H1 (cell line): ENCODE results near the gene RPL38. TPM values are rescaled to one million over a fixed set of nuclear protein-coding genes. Genes with fewer than 3 reads are reported as not detected.
A peak's percentile ranks its signal among the peaks of the same experiment; 100 is the strongest.

Experiments used
- CBX5 ChIP-seq: fragments of 300-800, 300-1000 bp; sonication (generic); IDR thresholded peaks from 2 replicates; pipeline ENCODE4 v1.7.1; 2016; ENCODE audit warnings: antibody characterized with exemption, low read length, low read depth
- CBX8 ChIP-seq: fragments of 300-800, 300-1000 bp; sonication (generic); IDR thresholded peaks from 2 replicates; pipeline ENCODE4 v1.7.1; 2016; ENCODE audit warnings: low read depth, low read length, borderline replicate concordance
- CHD1 ChIP-seq: IDR thresholded peaks from 2 replicates; pipeline ENCODE4 v1.6.1; 2012; ENCODE audit warnings: low read depth, low read length, improper control_type of control experiment
- CREB1 ChIP-seq: IDR thresholded peaks from 2 replicates; pipeline ENCODE4 v1.6.1; 2012; ENCODE audit warnings: inconsistent platforms
- HDAC2 ChIP-seq, 2 experiments: fragments of 300-600 bp in 1 of 2; sonication (generic) in 1 of 2; IDR thresholded peaks; 2 replicates each; pipeline ENCODE4 v1.6.1; 2011 to 2012; ENCODE audit warnings: low read depth in 2 of 2, low read length in 2 of 2, mild to moderate bottlenecking in 2 of 2, moderate library complexity in 2 of 2, borderline replicate concordance in 1 of 2, inconsistent platforms in 1 of 2
- KDM4A ChIP-seq: IDR thresholded peaks from one replicate; pipeline ENCODE4 v1.7.1; 2012; ENCODE audit warnings: low read depth, mild to moderate bottlenecking, moderate library complexity, low read length, inconsistent platforms; ENCODE audit not compliant: severe bottlenecking
- KDM5A ChIP-seq: fragments of 200-600 bp; IDR thresholded peaks from 2 replicates; pipeline ENCODE4 v1.7.1; 2012; ENCODE audit warnings: mild to moderate bottlenecking, low read length, inconsistent platforms, mixed read lengths
- PHF8 ChIP-seq: fragments of 200-600 bp; sonication (generic); conservative IDR thresholded peaks from 2 replicates; pipeline ENCODE4 v1.7.1; 2012; ENCODE audit warnings: low read depth, mild to moderate bottlenecking, inconsistent platforms, low read length, moderate library complexity
- POLR2A ChIP-seq, 2 experiments: IDR thresholded peaks; 1 replicate in 1 of 2; 2 replicates in 1 of 2; pipeline ENCODE4 v1.6.1; 2011; ENCODE audit warnings: low read depth in 2 of 2, low read length in 2 of 2, mild to moderate bottlenecking in 2 of 2; ENCODE audit errors: control extremely low read depth in 1 of 2
- POU5F1 ChIP-seq: IDR thresholded peaks from 2 replicates; pipeline ENCODE4 v1.6.1; 2011; ENCODE audit warnings: low read depth, mild to moderate bottlenecking, low read length, moderate library complexity
- RNF2 ChIP-seq: fragments of 200-900, 300-1000 bp; sonication (generic); IDR thresholded peaks from 2 replicates; pipeline ENCODE4 v1.7.1; 2016; ENCODE audit warnings: borderline replicate concordance, low read depth, mild to moderate bottlenecking, antibody characterized with exemption, low read length; ENCODE audit not compliant: poor library complexity, severe bottlenecking; ENCODE audit errors: missing control alignments
- SAP30 ChIP-seq: fragments of 300-600 bp; sonication (generic); IDR thresholded peaks from 2 replicates; pipeline ENCODE4 v1.7.1; 2012; ENCODE audit warnings: low read length, moderate library complexity, mild to moderate bottlenecking, inconsistent platforms; ENCODE audit not compliant: insufficient read depth, insufficient replicate concordance
- SIRT6 ChIP-seq: IDR thresholded peaks from one replicate; pipeline ENCODE4 v1.7.1; 2012; ENCODE audit warnings: low read length, inconsistent platforms
- SP1 ChIP-seq: IDR thresholded peaks from 2 replicates; pipeline ENCODE4 v1.6.1; 2011; ENCODE audit warnings: low read depth, low read length
- SP2 ChIP-seq: IDR thresholded peaks from 2 replicates; pipeline ENCODE4 v1.6.1; 2012; ENCODE audit warnings: mild to moderate bottlenecking, low read length, inconsistent platforms
- SRF ChIP-seq: IDR thresholded peaks from 2 replicates; pipeline ENCODE4 v1.6.1; 2011; ENCODE audit warnings: mild to moderate bottlenecking, low read depth, low read length, moderate library complexity
- ZNF274 ChIP-seq: IDR thresholded peaks from 2 replicates; pipeline ENCODE4 v1.7.0; 2012; ENCODE audit warnings: low read length, borderline replicate concordance; ENCODE audit errors: extremely low read depth
- polyA plus RNA-seq, 7 experiments: library from polyadenylated mRNA; depleted of rRNA in 3 of 7; stranded (reverse) in 5 of 7; unstranded in 2 of 7; fragments of >200 nt in 5 of 7; fragments of 200-250 nt in 2 of 7; gene quantifications; 1 replicate in 5 of 7; 2 replicates in 1 of 7; 4 replicates in 1 of 7; pipeline versions ENCODE4 v1.2.1 to v1.2.3, GENCODE V29; 2011 to 2013; ENCODE audit warnings: missing spikeins in 2 of 7, mixed read lengths in 2 of 7
- total RNA-seq: library from RNA; stranded (reverse); fragmentation: NEBNext Ultra II Directional; extraction: Animal tissue kit (Norgen Biotek cat#: 25700); gene quantifications from 2 replicates; pipeline ENCODE4 v1.2.1, GENCODE V29; 2021
- TF ChIP-seq, protein P1 (sequence below), 3 experiments: IDR thresholded peaks; 1 replicate in 2 of 3; 2 replicates in 1 of 3; pipeline versions ENCODE4 v1.5.1 to v1.6.1; 2011; ENCODE audit warnings: low read length in 3 of 3, mild to moderate bottlenecking in 3 of 3, inconsistent platforms in 2 of 3, low read depth in 1 of 3, moderate library complexity in 1 of 3; ENCODE audit not compliant: insufficient read depth in 1 of 3; ENCODE audit errors: control extremely low read depth in 1 of 3
- TF ChIP-seq, protein P2 (sequence below): IDR thresholded peaks from 2 replicates; pipeline ENCODE4 v1.6.1; 2011; ENCODE audit warnings: low read length, improper control_type of control experiment
- TF ChIP-seq, protein P3 (sequence below): IDR thresholded peaks from 2 replicates; pipeline ENCODE4 v1.6.1; 2011; ENCODE audit warnings: low read depth, mild to moderate bottlenecking, low read length; ENCODE audit not compliant: insufficient read depth

The RPL38 gene
- total and polyA plus RNA-seq, 2 of the 8 experiments (the other 6 are each of a cell fraction or from before 2014, with no cell fraction given), result 412 to 1,195 TPM

DNA sequence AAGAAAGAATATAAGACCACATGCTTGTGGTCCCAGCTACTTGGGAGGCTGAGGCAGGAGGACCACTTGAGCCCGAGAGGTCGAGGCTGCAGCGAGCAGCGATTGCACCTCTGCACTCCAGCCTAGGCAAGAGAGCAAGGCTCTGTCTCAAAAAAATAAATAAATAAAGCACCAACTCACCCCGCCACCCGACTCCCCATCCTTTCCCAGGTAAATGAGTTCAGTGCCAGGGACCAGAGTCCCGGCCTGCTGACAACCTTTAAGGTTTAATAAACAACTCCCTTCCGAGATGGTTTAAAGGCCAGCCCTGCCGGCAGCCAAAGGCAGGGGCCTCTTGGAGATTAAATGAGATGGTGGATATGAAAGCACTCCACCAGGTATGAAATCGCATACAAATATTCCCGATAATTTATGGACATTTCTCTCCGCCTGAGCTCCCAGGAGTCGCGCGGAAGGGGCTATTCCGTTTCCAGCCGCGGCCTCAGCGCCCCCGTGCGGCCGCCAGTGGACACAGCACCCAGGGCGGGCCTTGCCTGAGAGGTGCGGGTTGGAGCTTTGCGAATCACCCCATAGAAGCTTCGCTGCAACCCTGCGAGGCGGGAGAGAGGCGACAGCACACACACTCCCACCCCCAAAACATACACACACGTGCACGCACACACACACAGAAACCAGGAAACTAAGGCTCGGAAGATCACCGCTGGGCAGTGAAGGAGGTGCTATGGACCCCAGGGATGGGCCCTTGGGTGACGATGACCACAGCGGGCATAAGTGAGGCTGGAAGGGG lies 4.0 kb upstream of the RPL38 start (continued):
- TF ChIP-seq, protein P1, sequence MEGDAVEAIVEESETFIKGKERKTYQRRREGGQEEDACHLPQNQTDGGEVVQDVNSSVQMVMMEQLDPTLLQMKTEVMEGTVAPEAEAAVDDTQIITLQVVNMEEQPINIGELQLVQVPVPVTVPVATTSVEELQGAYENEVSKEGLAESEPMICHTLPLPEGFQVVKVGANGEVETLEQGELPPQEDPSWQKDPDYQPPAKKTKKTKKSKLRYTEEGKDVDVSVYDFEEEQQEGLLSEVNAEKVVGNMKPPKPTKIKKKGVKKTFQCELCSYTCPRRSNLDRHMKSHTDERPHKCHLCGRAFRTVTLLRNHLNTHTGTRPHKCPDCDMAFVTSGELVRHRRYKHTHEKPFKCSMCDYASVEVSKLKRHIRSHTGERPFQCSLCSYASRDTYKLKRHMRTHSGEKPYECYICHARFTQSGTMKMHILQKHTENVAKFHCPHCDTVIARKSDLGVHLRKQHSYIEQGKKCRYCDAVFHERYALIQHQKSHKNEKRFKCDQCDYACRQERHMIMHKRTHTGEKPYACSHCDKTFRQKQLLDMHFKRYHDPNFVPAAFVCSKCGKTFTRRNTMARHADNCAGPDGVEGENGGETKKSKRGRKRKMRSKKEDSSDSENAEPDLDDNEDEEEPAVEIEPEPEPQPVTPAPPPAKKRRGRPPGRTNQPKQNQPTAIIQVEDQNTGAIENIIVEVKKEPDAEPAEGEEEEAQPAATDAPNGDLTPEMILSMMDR (IDR thresholded peaks at IDR 0.05; ENCODE audit: control extremely low read depth in 1 of 3, insufficient read depth in 1 of 3, low read depth in 1 of 3, low read length in 3 of 3), result peak; percentile 88 to 97 (median 97)
- TF ChIP-seq, protein P2, sequence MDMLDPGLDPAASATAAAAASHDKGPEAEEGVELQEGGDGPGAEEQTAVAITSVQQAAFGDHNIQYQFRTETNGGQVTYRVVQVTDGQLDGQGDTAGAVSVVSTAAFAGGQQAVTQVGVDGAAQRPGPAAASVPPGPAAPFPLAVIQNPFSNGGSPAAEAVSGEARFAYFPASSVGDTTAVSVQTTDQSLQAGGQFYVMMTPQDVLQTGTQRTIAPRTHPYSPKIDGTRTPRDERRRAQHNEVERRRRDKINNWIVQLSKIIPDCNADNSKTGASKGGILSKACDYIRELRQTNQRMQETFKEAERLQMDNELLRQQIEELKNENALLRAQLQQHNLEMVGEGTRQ, result no peak
- TF ChIP-seq ZNF274 (no peak), HDAC2 (IDR thresholded peaks at IDR 0.05; ENCODE audit: borderline replicate concordance in 1 of 2, low read depth in 2 of 2, low read length in 2 of 2) (no peak), RNF2 (no peak), KDM5A (no peak), CBX8 (no peak), POU5F1 (no peak), CBX5 (no peak), PHF8 (no peak), CREB1 (0 out of 2 replicates have a peak, but pooled peaks have one; percentile 39), KDM4A (no peak), SP1 (no peak), CHD1 (no peak), SAP30 (no peak), SIRT6 (no peak), POLR2A (IDR thresholded peaks at IDR 0.05; ENCODE audit: control extremely low read depth in 1 of 2, low read depth in 2 of 2, low read length in 2 of 2) (no peak), SP2 (no peak), SRF (no peak)
- TF ChIP-seq, protein P3, sequence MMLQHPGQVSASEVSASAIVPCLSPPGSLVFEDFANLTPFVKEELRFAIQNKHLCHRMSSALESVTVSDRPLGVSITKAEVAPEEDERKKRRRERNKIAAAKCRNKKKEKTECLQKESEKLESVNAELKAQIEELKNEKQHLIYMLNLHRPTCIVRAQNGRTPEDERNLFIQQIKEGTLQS, result no peak
